Medulla oblongata (tissue), 1 donor: ENCODE results near the gene TADA1.

Source experiments
- DNase-seq: peaks from one replicate; pipeline ENCODE4 v3.0.0-alpha.2; 2015; ENCODE audit errors: extremely low spot score

TADA1 gene

GRCh38 chr1:166875734-166876539 is at the start of gene TADA1:
TSS of gene TADA1 (minus strand) at chr1:166876264. CDS start at chr1:166876233, 31 bp downstream.
- DNase-seq: peak; percentile 99

GRCh38 chr1:166924823-166925541 is 48.9 kb upstream of the TADA1 start:
- no peak for DNase-seq

GRCh38 chr1:166920561-166921475 is 44.8 kb upstream of the TADA1 start:
- no peak for DNase-seq

GRCh38 chr1:166918956-166919316 is 42.9 kb upstream of the TADA1 start:
- DNase-seq: no peak

GRCh38 chr1:166918088-166918955 is 42.3 kb upstream of the TADA1 start:
- no peak for DNase-seq

GRCh38 chr1:166915941-166916340 is 39.9 kb upstream of the TADA1 start:
- DNase-seq: no peak

GRCh38 chr1:166915042-166915441 is 39.0 kb upstream of the TADA1 start:
- DNase-seq: no peak

- DNase-seq: no peak
Measured at GRCh38 chr1:166914111-166914510, 38.0 kb upstream of the TADA1 start.

GRCh38 chr1:166911624-166912023 is 35.6 kb upstream of the TADA1 start:
- DNase-seq: no peak

- DNase-seq: peak; percentile 91
Measured at GRCh38 chr1:166910396-166910994, 34.4 kb upstream of the TADA1 start.

GRCh38 chr1:166908942-166909341 is 32.9 kb upstream of the TADA1 start:
- DNase-seq: no peak

- DNase-seq: no peak
Measured at GRCh38 chr1:166907763-166908162, 31.7 kb upstream of the TADA1 start.

GRCh38 chr1:166907051-166907450 is 31.0 kb upstream of the TADA1 start:
- DNase-seq: no peak

- DNase-seq: no peak
Measured at GRCh38 chr1:166906647-166907046, 30.6 kb upstream of the TADA1 start.

GRCh38 chr1:166905900-166906299 is 29.8 kb upstream of the TADA1 start:
- peak; percentile 42 for DNase-seq

- DNase-seq: no peak
Measured at GRCh38 chr1:166905136-166905535, 29.1 kb upstream of the TADA1 start.

- no peak for DNase-seq
Measured at GRCh38 chr1:166903232-166903631, 27.2 kb upstream of the TADA1 start.

- DNase-seq: no peak
Measured at GRCh38 chr1:166902279-166902678, 26.2 kb upstream of the TADA1 start.

GRCh38 chr1:166900987-166901386 is 24.9 kb upstream of the TADA1 start:
- DNase-seq: no peak

- no peak for DNase-seq
Measured at GRCh38 chr1:166899769-166900168, 23.7 kb upstream of the TADA1 start.

GRCh38 chr1:166895766-166896165 is 19.7 kb upstream of the TADA1 start:
- no peak for DNase-seq
